ENCODE results near the gene PLA2G12B. TPM values are rescaled to one million over a fixed set of nuclear protein-coding genes. Genes with fewer than 3 reads are reported as not detected.

The PLA2G12B gene
- total and polyA plus RNA-seq, 8 donors: not detected

GRCh38 chr10:72956001-72956400 lies 1.4 kb upstream of the PLA2G12B start:
- no peak for TF ChIP-seq CTCF (IDR thresholded peaks at IDR 0.05)
- Histone ChIP-seq H3K36me3 (no peaks in the 10 kb centered on the region), H3K27me3 (no peaks in the 10 kb centered on the region), H3K4me3 (no peak overlapping the region), H3K9me3 (no peaks in the 10 kb centered on the region), H3K27ac (no peak overlapping the region), H3K4me1 (no peaks in the 10 kb centered on the region)
- FAIRE-seq (no peak), ATAC-seq (no peak), DNase-seq (no peak)
- intact Hi-C loops (cut with DNase I): no loop called here

GRCh38 chr10:72954230-72954595 lies 393 bp downstream of the PLA2G12B start:
- H3K27ac ChIP-seq: no peak overlapping the region
- FAIRE-seq (no peak), ATAC-seq (no peak), DNase-seq (no peak)
- no peaks in the 10 kb centered on the region for H3K9me3 ChIP-seq
- no peaks in the 10 kb centered on the region for H3K27me3 ChIP-seq
- WGBS, 2 donors: 73 to 82% methylated on average over 8 of the region's 8 CpGs
- no peak for TF ChIP-seq CTCF (IDR thresholded peaks at IDR 0.05)
- intact Hi-C loops (cut with DNase I): no loop called here
- H3K4me3 ChIP-seq: no peak overlapping the region
- no peaks in the 10 kb centered on the region for H3K4me1 ChIP-seq
- H3K36me3 ChIP-seq: no peaks in the 10 kb centered on the region

GRCh38 chr10:72953687-72954086 lies 919 bp downstream of the PLA2G12B start:
- DNase-seq (no peak), FAIRE-seq (no peak), ATAC-seq (no peak)
- Histone ChIP-seq H3K27me3 (no peaks in the 10 kb centered on the region), H3K4me1 (no peaks in the 10 kb centered on the region), H3K4me3 (no peak overlapping the region), H3K27ac (no peak overlapping the region), H3K9me3 (no peaks in the 10 kb centered on the region), H3K36me3 (no peaks in the 10 kb centered on the region)
- intact Hi-C loops (cut with DNase I): no loop called here
- TF ChIP-seq CTCF (IDR thresholded peaks at IDR 0.05): no peak
- WGBS, 2 donors: 66 to 84% methylated on average over 8 of the region's 8 CpGs

- DNase-seq: no peak
- H3K9me3 ChIP-seq: no peaks in the 10 kb centered on the region
- no peak for FAIRE-seq
- TF ChIP-seq CTCF (IDR thresholded peaks at IDR 0.05): no peak
- no peak for ATAC-seq
- H3K27ac ChIP-seq: no peak overlapping the region
- H3K36me3 ChIP-seq: no peaks in the 10 kb centered on the region
- H3K27me3 ChIP-seq: no peaks in the 10 kb centered on the region
- intact Hi-C loops (cut with DNase I): no loop called here
- no peaks in the 10 kb centered on the region for H3K4me1 ChIP-seq
- H3K4me3 ChIP-seq: no peak overlapping the region
- 74 to 77% methylated on average over 5 of the region's 5 CpGs for WGBS, 2 donors
Measured at GRCh38 chr10:72952642-72953158, 1.9 kb downstream of the PLA2G12B start.

- Histone ChIP-seq H3K27ac (no peak overlapping the region), H3K36me3 (no peaks in the 10 kb centered on the region), H3K9me3 (no peaks in the 10 kb centered on the region), H3K4me3 (no peak overlapping the region), H3K27me3 (no peaks in the 10 kb centered on the region), H3K4me1 (no peaks in the 10 kb centered on the region)
- TF ChIP-seq CTCF (IDR thresholded peaks at IDR 0.05): no peak
- FAIRE-seq (no peak), DNase-seq (no peak), ATAC-seq (no peak)
- 78 to 81% methylated on average over 6 of the region's 6 CpGs for WGBS, 2 donors
- intact Hi-C loops (cut with DNase I): no loop called here
Measured at GRCh38 chr10:72952189-72952588, 2.4 kb downstream of the PLA2G12B start.

Measured in pancreas (tissue), 10 donors.